ENCODE measurements around the gene SUPT4H1.
A peak's percentile ranks its signal among the peaks of the same experiment; 100 is the strongest.

GRCh38 chr17:58344791-58345157, 7.2 kb downstream of the SUPT4H1 start:
- TF ChIP-seq CTCF (IDR thresholded peaks at IDR 0.05; ENCODE audit: low read depth, low read length) (peak; percentile 83), EZH2phosphoT487 (IDR thresholded peaks at IDR 0.05; ENCODE audit: low read depth) (no peak)

Measured in OCI-LY3 (cell line).